Measurements from ENCODE around the gene ANKRD44.

The ANKRD44 gene

GRCh38 chr2:197102231-197102630 lies 208.3 kb downstream of the ANKRD44 start:
- Histone ChIP-seq H3K9ac (ENCODE audit: low read depth, low read length) (no peak overlapping the region), H3K27me3 (ENCODE audit: insufficient read depth, low read length, poor library complexity) (no peaks in the 10 kb centered on the region), H3K4me1 (ENCODE audit: insufficient read depth, low read length) (no peaks in the 10 kb centered on the region), H2AFZ (ENCODE audit: low read depth, low read length) (no peak overlapping the region), H4K20me1 (ENCODE audit: insufficient read depth, low read length) (no peaks in the 10 kb centered on the region), H3K36me3 (ENCODE audit: insufficient read depth, low read length) (0 out of 2 replicates have a peak, but pooled peaks cover 4% of the 10 kb centered on the region), H3K27ac (ENCODE audit: low read length) (no peak overlapping the region), H3K9me3 (ENCODE audit: insufficient read depth, low read length, severe bottlenecking) (no peaks in the 10 kb centered on the region), H3K4me3 (ENCODE audit: low read depth in 1 of 2, low read length in 2 of 2) (no peak overlapping the region), H3K4me2 (ENCODE audit: insufficient read depth, low read length) (no peak overlapping the region), H3K79me2 (ENCODE audit: insufficient read depth, low read length) (no peaks in the 10 kb centered on the region)
- TF ChIP-seq CTCF (IDR thresholded peaks at IDR 0.05; ENCODE audit: borderline replicate concordance, extremely low read depth, low read length, poor library complexity, severe bottlenecking): no peak
- no peak for TF ChIP-seq EZH2 (IDR thresholded peaks at IDR 0.05; ENCODE audit: borderline replicate concordance, low read depth, low read length, severe bottlenecking)
- no peak; the same call in 2 of the 3 replicates for ATAC-seq (ENCODE audit: insufficient read depth, low read depth)
- no peak for DNase-seq

GRCh38 chr2:197101519-197101918 lies 209.1 kb downstream of the ANKRD44 start:
- ATAC-seq (ENCODE audit: insufficient read depth, low read depth) (no peak), DNase-seq (no peak)
- Histone ChIP-seq H3K4me2 (ENCODE audit: insufficient read depth, low read length) (no peak overlapping the region), H3K9me3 (ENCODE audit: insufficient read depth, low read length, severe bottlenecking) (no peaks in the 10 kb centered on the region), H3K79me2 (ENCODE audit: insufficient read depth, low read length) (no peaks in the 10 kb centered on the region), H4K20me1 (ENCODE audit: insufficient read depth, low read length) (no peaks in the 10 kb centered on the region), H3K27ac (ENCODE audit: low read length) (no peak overlapping the region), H3K9ac (ENCODE audit: low read depth, low read length) (no peak overlapping the region), H3K4me1 (ENCODE audit: insufficient read depth, low read length) (no peaks in the 10 kb centered on the region), H3K4me3 (ENCODE audit: low read depth in 1 of 2, low read length in 2 of 2) (no peak overlapping the region), H3K36me3 (ENCODE audit: insufficient read depth, low read length) (0 out of 2 replicates have a peak, but pooled peaks cover 4% of the 10 kb centered on the region), H3K27me3 (ENCODE audit: insufficient read depth, low read length, poor library complexity) (no peaks in the 10 kb centered on the region), H2AFZ (ENCODE audit: low read depth, low read length) (no peak overlapping the region)
- TF ChIP-seq CTCF (IDR thresholded peaks at IDR 0.05; ENCODE audit: borderline replicate concordance, extremely low read depth, low read length, poor library complexity, severe bottlenecking) (no peak), EZH2 (IDR thresholded peaks at IDR 0.05; ENCODE audit: borderline replicate concordance, low read depth, low read length, severe bottlenecking) (no peak)

- no peak overlapping the region for H3K4me2 ChIP-seq (ENCODE audit: insufficient read depth, low read length)
- no peak for ATAC-seq (ENCODE audit: insufficient read depth, low read depth)
- TF ChIP-seq EZH2 (IDR thresholded peaks at IDR 0.05; ENCODE audit: borderline replicate concordance, low read depth, low read length, severe bottlenecking) (no peak), CTCF (IDR thresholded peaks at IDR 0.05; ENCODE audit: borderline replicate concordance, extremely low read depth, low read length, poor library complexity, severe bottlenecking) (no peak)
Observed at GRCh38 chr2:197097578-197098366, 212.8 kb downstream of the ANKRD44 start.

More at GRCh38 chr2:197097578-197098366, 212.8 kb downstream of the ANKRD44 start:
- Histone ChIP-seq H3K9ac (ENCODE audit: low read depth, low read length) (no peak overlapping the region), H3K4me1 (ENCODE audit: insufficient read depth, low read length) (no peaks in the 10 kb centered on the region), H3K27ac (ENCODE audit: low read length) (no peak overlapping the region), H3K4me3 (ENCODE audit: low read depth in 1 of 2, low read length in 2 of 2) (no peak overlapping the region), H3K79me2 (ENCODE audit: insufficient read depth, low read length) (no peaks in the 10 kb centered on the region), H3K27me3 (ENCODE audit: insufficient read depth, low read length, poor library complexity) (no peaks in the 10 kb centered on the region), H3K9me3 (ENCODE audit: insufficient read depth, low read length, severe bottlenecking) (no peaks in the 10 kb centered on the region), H4K20me1 (ENCODE audit: insufficient read depth, low read length) (no peaks in the 10 kb centered on the region), H2AFZ (ENCODE audit: low read depth, low read length) (no peak overlapping the region), H3K36me3 (ENCODE audit: insufficient read depth, low read length) (peaks cover 4% of the 10 kb centered on the region; the same call in 1 of the 2 replicates)
- no peak for DNase-seq
